Measurements from ENCODE around the gene MICAL2. TPM values are rescaled to one million over a fixed set of nuclear protein-coding genes. Genes with fewer than 3 reads are reported as not detected.
"Not testable (repeated sequence)": the region's sequence is repeated elsewhere in the genome, so short reads cannot be mapped to it uniquely, and the experiment has no call there.

The MICAL2 gene
- total RNA-seq, 1 donor from 2014 or later: 140 TPM

GRCh38 chr11:12131943-12132789 is 21.8 kb downstream of the MICAL2 start:
- DNase-seq (ENCODE audit: low read depth in 2 of 2): peak; percentile 30 to 76

- DNase-seq (ENCODE audit: low read depth in 2 of 2): no peak
Observed at GRCh38 chr11:12132790-12133145, 22.4 kb downstream of the MICAL2 start.

DNA sequence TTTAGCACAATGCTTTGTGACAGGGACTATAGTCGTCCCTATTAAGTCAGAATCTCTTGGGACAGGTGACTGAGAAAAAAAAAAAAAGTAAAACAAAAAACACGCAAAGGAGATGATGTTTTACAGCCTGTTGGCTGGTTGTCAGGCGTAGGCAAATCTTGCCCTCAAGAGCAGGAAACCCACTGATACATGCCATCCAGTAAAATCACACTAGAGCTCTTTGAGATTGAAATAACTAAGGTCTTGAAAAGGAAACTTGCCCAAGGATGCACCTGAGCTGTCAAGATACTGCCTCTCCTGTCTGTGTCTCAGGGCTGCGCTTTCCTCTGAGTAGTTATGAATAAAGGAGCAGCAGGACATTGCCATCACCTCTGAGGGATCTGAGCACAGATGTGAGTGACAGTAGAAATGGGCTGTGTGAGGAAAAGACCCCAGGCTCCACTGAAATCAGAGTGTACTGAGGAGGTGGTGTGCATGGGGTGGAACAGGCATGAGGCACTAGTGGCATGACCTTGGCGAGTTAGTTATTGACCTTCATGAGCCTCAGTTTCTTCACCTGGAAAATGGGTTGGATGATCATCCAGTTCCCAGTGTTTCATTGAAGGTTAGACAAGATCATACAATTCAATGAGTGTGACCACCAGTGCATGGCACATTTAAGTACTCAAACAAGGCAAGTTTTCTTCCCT is 23.3 kb downstream of the MICAL2 start:
- DNase-seq (ENCODE audit: low read depth in 2 of 2): no peak

DNA sequence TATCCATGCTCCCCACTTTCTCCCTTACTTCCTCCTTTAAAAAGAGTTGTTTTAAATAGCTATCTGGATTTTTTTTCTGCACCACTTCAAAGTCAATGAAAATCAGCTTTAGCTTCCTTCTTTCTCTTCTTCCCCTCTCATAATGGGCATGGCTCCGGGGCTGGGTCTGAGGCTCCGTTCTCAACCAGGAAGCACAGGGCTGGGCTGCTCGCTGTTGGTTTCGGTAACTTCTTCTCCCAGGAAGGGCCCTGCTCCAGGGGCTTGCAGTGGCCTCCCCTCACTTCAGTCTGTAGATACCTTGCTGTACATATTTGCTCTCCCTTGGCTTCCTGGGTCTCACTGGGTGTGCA is 23.8 kb downstream of the MICAL2 start:
- DNase-seq (ENCODE audit: low read depth in 2 of 2): no peak

- DNase-seq (ENCODE audit: low read depth in 2 of 2): no peak
Observed at GRCh38 chr11:12135185-12135584, 24.8 kb downstream of the MICAL2 start.

DNA sequence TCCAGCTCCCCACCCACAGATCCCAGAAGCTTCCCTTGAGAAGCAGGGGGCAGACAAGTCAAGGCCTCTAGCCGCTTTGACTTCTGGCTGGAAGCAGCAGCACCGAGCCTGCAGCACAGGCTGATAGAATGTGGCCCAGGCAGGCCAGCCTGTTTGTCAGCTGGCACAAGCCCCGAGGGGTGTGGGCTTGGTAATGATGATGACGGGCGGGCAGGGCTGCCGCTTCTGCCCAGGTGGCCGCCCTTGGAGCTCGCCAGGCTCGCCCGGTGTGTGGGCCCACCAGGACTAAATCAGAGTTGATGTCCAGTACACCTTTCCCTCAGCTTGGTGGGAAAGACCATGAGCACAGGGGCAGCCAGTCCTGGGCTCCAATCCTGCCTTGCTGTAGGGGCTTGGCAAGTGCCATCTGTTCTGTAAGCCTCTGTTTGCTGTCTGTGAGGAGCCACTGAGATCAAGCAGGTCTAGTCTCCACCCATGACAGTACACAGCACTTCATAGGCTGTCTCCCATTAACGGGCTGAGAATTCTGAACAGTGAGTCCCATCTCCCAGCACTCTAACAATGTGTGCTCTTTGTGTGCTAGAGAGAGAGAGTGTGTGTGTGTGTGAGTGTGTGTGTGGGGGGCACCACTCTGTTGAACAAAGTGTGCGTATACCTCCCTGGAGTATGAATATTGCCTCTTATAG is 26.8 kb downstream of the MICAL2 start:
- no peak for DNase-seq (ENCODE audit: low read depth in 2 of 2)

DNA sequence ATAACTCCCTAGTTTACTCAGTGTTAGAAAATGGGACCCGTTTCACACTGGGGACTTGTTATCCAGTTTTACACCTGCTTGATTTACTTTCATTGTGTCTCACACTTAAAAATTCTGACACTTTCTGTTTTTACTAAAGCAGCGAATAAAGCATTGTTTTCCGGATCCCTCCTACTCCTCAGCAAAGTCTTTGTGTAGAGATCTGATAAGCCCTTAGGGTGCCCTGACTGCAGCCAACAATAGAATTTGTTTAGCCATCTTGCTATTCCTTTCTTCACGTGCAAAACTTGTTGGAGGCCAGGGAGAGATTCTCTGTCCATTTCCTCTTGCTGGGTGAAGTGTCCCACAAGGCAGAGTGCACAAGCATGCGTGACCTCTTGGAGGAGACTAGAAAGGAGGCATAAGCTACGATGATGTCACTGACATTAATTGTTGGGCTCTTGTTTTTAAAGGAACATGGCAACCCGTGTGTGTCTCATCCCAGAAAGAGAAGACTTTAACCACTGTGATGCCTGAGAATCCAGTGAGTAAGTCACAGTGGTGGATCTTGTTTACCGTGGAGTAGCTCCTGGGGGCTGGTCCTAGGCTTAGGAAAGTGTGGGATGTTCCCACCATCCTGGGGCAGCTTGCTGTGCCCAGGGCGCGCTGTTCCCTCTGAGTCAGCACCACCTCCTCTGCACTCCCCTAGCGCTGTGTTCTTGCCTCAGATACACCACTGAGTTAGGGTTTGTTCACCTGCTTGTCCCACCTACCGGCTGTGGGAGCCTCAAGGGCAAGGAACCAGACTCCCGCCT is 27.7 kb downstream of the MICAL2 start:
- peak in 1 of 2 donors; percentile 90 for DNase-seq (ENCODE audit: low read depth in 2 of 2)

DNA sequence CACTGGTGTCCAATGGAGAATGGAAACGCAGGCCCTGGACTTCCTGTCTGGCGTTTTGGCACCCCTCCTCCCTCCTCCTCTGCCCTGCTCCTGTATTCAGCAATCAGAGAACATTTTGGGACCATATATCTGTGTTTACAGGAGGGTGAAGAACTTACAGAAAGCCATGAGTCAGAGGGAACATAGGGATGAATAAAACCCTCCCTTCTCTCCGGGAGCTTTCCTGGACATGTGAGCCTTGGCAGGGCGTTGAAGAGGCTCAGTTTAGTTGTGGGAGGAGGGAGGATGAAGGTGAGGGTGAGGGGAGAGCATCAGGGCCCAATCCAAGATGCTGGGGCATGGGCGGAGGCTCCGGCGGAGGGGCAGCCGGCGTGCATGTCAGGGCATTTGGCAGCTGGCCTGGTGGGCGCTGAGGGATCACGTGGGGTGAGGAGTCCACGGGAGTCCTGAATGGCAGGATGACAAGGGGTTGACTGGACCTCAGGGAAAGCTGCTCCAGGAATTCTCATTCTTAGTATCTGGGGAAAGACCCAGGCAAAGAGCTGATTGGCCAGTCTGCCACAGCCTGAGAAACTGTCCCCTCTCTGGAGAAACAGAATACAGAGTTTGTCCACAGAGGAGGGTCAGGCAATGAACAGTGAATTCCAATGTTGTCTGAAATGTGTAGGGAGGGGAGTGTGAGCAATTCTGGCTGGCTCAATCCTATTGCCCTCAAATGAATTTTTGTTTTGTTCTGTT is 28.9 kb downstream of the MICAL2 start:
- DNase-seq (ENCODE audit: low read depth in 2 of 2): peak in 1 of 2 donors; percentile 24

DNA sequence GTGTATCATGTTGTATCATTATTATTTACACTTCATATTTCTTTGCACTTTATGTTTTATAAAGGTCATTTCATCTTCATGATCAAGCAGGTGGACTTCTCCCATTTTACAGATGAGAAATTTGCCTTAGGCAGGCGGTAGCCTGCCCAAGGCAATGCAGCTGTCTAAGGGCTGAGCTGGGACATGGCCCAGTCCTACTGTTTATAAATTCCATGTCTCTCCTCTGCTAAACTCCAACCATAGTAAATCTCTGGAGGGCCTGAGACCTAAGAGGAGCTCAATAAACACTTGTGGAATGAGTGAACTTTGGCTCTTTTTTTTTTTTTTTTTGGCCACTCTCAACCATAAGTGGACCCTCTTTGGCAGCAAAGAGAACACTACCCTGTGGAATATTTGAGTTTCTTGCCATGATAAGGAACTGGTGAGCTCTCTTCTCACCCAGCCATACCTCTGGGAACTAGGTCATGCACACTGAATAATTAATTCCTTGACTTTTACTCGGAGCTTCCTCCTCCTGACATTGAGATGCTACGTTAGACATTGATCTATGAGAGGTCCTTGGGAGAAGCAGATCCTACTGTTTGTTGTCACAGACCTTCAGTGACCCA is 29.9 kb downstream of the MICAL2 start:
- DNase-seq (ENCODE audit: low read depth in 2 of 2): no peak

DNA sequence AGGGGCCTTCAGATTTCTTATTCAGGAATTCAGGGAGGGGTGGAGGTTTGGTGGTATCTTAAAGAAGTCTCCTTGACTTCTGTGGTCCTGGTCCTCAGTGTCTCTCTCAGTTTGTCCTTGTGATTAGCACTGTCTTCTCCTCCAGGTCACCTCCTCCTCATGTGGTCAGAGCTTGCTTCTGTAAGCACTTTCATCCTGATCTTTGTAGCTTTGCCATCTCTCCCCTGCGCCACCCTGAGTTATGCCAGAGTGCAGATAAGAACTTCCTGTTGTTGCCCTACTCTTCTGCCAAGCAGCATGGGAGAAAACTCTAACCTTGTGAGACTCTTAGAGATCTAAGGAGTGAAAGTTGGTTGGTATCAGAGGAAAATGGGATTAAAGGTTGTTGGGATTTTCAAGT is 30.9 kb downstream of the MICAL2 start:
- no peak for DNase-seq (ENCODE audit: low read depth in 2 of 2)

GRCh38 chr11:12142176-12142575 is 31.8 kb downstream of the MICAL2 start:
- DNase-seq (ENCODE audit: low read depth in 2 of 2): no peak

- no peak for DNase-seq (ENCODE audit: low read depth in 2 of 2)
Observed at GRCh38 chr11:12142909-12143308, 32.5 kb downstream of the MICAL2 start.

DNA sequence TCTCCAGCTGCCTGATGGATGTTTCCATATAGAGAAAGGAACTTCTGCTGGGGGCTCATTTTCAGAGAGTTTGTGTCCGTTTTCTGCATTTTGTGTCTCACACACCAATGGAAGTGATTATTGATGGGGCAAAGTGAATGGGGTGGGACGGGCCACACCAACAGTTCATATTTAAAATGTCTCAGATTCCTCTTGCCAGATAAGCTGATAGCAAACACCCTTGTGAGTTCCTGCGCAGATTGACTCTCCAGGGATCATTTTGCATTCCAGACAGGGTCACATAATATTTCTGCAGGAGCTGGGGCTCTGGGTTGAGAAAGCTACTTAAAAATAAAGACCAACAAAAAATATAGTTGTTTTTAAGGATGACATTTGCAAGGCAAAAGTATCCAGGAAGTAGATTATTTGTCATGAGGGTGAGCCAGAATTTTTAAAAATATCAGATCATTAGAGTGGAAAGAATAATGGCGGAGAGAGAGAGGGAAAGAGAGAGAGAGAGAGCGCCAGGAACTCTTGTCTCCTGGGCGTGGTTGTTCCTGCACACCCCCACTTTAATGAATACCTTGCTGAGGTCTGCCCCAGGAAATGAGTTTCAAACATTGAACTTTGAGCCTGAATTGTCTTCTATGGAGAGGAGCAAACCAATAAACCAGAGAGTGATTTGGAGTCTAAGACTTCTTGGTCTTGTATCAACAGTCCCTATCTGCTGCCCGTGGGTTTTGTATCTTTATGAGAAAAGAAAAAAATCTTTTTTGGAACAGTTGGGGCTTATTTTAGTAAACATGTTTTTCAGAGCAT is 33.3 kb downstream of the MICAL2 start:
- no peak for DNase-seq (ENCODE audit: low read depth in 2 of 2)

DNA sequence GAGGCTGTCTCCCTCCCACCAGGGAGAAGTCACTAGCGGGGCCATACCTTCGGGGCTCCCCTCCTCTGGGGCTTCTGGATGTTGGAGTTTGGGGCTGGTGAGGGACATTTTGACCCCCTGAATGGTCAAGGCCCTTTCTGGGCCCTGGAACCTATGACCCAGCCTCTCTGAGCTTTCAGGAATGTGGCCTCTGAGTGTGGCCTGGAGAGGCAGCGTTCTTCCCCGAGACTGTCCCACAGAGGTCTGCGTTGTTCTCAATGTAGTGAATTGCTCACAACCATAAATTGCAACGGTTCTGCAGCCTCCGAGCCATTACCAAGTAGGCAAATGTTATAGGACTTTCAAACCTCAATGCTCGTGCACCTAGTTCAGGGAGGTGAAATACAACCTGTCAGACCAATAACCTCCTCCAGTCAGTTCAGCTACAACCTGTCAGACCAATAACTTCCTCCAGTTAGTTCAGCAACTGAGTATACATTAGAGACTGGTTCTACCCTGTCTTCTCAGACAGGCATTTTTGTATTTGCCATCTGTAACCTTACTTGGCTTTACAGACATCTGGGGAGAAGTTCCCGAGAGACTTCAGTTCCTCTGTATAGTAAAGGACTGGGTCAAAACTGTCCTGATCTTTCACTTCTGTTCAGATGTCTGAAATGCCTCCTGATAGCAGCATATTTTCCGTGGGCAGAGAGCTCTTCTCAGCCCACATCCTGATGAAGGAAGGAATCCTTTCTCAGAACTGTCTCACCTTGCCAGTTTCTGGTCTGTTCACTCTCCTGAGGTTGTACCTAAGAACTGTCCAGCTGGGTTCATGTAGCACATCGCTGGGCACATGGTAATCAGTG is 34.2 kb downstream of the MICAL2 start:
- DNase-seq (ENCODE audit: low read depth in 2 of 2): no peak

GRCh38 chr11:12146678-12147077 is 36.3 kb downstream of the MICAL2 start:
- not testable (repeated sequence) for DNase-seq (ENCODE audit: low read depth in 2 of 2)

GRCh38 chr11:12147827-12148226 is 37.4 kb downstream of the MICAL2 start:
- DNase-seq (ENCODE audit: low read depth in 2 of 2): no peak

GRCh38 chr11:12148466-12148865 is 38.1 kb downstream of the MICAL2 start:
- DNase-seq (ENCODE audit: low read depth in 2 of 2): no peak

GRCh38 chr11:12148882-12149281 is 38.5 kb downstream of the MICAL2 start:
- no peak for DNase-seq (ENCODE audit: low read depth in 2 of 2)
